CD4-positive, alpha-beta T cell treated with Interleukin-10 for 1 hour (primary cell): ENCODE measurements around the gene CPSF7.
"Not testable (repeated sequence)": the region's sequence is repeated elsewhere in the genome, so short reads cannot be mapped to it uniquely, and the experiment has no call there.

Experiments
- DNase-seq: peaks from one replicate; pipeline ENCODE4 v3.0.0-alpha.2; 2020

Gene CPSF7

DNA sequence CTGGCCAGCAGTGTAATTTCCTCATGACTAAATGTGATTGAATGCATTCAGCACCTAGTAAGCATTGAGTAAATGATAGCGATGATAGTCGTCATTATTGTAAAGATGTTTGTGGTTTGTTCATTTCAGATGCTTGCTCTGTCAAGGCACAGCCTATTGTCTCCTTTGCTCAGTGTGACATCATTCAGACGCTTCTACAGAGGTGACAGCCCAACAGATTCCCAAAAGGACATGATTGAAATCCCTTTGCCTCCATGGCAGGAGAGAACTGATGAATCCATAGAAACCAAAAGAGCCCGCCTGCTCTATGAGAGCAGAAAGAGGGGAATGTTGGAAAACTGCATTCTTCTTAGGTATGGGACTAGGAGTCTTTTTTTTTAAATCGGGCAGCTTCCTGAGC is 7.7 kb upstream of the CPSF7 start:
- no peak for DNase-seq

DNA sequence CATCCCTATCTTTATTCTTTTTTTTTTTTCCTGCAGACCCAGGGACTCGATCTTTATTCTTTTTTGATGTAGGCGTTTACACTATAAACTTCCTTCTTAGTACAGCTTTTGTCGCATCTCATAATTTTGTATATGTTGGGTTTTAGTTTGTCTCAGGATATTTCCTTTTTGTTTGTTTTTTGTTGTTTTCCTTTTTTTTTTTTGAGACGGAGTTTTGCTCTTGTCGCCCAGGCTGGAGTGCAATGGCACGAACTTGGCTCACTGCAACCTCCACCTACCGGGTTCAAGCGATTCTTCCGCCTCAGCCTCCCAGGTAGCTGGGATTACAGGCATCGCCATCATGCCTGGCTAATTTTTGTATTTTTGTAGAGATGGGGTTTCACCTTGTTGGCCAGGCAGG is 1.1 kb upstream of the CPSF7 start:
- DNase-seq = not testable (repeated sequence)

DNA sequence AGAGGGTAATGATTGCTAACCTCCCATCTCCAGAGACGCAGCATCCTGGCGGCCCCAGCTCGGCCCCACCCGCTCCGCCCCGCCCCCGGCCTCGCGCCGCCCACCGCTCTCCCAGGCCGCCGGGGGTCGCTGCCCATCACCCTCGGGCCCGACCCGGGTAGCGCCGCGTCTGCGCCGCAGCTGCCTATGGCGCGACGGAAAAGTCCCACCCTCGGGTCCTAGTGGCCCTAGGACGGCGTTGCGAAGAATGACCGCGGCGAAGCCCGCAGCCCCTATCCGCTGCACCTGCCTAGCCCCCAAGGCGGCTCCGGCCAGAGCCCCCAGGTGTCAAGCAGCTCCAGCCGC is 457 bp downstream of the CPSF7 start:
- DNase-seq = peak; percentile 78

DNA sequence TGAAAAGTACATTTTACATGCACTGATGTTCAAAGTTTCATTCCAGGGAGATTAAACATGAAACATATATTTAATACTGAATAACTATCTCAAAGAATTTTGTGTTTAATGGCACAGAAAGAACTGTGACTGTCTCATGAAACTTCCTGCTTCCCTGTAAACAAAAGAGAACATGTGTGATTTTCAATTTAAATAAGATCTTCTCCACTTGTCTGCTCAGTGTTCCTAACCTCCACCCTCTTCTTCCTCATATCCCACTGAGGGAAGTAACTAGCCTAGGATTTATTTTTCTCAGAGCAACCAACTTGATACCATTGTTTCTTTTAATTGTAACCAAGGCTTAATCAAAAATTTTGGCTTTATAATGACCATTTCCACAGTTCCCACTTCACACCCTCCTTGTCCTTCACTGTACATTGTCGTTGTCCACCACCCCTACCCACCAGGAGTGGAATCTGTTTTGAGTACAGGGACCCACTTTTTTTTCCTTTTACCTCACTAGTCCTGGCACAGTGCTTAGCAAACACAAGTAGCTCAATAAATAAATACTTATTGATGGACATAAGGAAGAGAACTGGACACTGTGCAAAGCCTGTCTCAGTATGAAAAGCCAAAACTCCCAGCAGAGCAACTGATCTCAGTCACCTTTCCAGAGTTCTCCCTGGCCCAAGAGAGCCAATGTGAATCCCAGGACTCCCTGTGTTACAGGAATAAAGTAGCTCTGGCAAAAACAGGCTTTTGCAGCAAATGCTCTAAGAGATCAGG is 4.2 kb downstream of the CPSF7 start:
- DNase-seq = no peak

DNA sequence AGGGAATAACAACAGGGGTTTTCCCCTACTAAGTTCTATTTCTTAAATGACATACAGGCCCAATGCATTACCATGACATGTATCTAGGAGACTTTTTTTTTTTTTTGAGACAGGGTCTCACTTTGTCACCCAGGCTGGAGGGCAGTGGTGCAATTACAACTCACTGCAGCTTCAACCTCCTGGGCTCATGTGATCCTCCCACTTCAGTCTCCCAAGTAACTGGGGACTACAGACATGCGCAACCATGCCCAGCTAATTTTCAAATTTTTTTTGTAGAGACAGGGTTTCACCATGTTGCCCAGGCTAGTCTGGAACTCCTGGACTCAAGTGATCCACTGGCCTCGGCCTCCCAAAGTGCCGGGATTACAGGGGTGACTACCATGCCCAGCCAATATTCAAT is 7.5 kb downstream of the CPSF7 start:
- no peak for DNase-seq

DNA sequence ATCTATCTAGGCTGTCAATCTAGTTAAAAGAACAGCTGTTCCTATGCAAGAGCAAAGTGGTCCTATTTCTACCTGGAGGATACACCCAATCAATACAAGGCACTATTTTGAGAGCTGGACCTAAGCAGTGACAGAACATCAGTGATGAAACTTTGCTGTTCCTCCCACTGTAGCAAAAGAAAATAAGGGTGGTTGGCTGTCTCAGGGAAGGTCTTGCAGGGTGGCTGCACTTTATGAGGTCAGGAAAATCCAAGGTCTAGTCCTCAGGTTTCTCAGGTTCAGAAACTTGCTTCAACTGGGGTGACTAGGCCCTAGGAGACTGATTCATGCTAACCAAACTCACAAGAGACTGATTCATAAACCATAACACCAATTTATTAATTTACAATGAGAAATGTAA is 11.6 kb downstream of the CPSF7 start:
- DNase-seq = no peak

DNA sequence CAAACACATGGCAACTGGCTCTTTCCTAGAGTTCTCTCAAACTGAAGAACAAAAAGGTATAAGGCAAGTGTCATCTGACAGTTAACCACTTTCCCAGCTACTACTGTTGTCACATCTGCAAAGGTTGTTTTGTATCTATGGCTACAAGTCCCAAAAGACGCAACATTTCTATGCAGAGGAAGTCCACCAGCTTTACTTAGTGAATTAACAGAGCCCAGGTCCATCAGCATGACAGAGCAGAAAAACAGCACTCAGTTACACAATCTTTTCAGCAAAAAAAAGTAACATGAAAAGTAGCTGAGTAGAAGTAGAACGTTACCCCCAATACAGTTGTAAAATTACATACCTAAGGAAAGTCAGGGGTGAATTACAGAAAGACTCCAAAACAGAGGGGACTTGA is 12.1 kb downstream of the CPSF7 start:
- DNase-seq = no peak

DNA sequence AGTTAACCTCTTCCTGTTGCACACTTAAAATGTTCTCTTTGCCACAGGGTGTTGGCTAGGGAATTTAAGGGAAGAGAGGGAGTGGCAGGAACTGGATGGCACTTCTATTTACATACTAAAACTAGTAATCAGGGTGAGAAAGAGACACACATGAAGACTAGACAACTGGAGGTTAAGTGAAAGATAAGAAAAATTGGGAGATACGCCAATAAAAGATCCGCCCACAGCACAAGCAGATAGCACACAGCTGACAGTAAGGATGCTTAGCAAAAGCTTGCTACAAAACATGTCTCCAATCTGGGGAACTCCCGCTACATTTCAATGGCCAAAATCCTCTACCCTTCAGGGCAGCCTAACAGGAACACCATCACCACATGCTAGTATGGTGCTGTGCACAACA is 12.8 kb downstream of the CPSF7 start:
- no peak for DNase-seq

DNA sequence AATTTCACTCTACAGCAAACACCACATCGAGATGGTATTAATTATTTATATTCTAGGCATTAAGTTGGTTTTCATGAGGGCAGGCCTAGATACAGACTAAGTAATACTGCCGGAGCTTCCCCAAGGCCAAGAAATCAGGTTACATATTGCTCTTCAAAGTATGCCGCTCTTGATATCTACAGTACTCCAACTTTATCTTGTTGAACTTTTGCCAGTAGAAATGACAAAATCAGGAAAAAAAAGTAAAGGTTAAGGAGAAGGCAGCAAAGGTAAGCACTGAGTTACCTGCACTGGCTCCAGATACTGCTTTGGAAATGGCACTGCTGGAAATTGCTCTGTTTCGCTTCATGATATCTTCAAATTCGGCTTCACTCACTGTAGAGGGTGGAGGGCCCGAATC is 14.4 kb downstream of the CPSF7 start:
- DNase-seq = no peak

DNA sequence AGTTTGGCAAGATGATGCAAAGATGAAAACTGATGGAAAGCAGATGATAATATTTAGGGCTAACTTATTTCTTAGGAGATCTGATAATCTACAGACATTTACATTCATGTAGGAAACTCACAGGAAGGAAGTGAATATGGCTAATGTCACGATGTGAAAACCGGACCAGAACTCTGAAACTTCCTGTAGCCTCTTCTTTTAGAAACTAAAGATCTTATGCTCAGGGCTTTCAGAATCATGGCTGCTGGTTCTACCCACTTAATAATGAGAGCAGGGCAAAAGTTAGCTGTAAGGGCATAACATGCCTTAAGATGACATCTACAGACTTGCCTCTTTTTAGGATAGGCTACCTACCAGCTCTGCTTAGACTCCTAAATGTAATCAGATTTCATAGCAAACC is 15.2 kb downstream of the CPSF7 start:
- DNase-seq = no peak

DNA sequence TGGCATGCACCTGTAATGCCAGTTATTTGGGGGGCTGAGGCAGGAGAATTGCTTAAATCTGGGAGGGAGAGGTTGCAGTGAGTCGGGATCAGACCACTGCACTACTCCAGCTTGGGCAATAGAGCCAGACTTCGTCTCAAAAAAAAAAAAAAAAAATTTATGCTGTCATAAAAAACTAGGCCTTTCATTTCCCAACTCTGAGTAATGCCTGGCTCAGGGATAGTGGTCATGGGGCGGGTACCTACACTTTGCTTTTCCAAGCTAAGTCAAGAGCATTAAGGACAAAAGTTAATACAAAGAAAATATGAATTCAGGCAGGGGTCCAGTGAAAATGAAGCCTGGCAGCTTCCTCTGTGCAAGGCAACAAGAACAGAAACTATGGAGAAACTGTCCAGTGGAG is 16.3 kb downstream of the CPSF7 start:
- DNase-seq = no peak

DNA sequence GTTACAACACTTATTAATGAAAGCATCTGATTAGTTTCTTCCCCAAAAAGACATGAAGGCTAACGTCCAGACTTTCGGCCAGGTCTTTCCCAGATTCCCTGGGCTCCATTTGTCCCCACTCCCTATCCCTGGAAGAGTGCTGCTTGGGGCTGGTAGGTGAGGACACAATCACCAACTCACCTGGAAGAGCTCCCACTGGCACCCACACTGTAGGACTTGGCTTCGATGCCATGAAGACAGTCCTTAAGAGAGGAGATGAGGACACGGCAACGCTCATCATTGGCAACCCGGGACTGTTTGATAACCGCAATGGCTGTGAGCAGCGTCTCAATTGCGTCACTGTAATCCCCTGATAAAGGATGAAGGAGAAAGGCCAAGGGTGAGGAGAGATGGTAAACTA is 18.2 kb downstream of the CPSF7 start:
- DNase-seq = no peak

DNA sequence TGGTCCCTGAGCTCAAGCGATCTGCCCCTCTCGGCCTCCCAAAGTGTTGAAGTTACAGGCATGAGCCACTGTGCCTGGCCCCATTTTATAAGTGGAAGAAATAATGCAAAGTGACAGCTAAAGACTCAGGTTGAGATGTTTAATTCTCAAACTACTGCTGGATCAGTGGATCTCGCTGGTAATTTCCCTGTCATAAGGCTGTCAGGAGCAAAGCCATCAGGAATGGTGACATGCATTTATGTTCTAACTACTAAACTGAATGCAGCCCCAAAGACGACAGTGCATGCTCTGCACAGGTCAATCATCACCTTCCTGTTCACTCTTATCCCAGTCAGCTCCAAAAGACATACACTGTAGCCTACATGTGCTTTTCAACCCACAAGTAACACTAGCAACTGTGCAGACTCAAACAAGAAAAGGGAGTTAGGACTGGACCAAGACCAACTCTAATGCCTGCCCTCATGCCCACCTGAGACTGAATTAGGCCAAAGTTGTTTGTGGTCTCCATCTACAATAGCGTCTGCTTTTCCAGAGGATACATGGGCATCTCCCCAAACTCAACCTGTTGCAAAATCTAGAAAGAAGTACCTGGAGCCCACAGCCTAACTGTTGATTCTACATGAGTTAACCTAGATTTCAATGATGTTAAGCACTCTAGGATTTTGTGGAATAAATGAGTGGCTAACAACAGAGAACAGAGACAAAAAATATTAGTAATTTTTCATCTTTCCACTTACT is 22.6 kb downstream of the CPSF7 start:
- no peak for DNase-seq

DNA sequence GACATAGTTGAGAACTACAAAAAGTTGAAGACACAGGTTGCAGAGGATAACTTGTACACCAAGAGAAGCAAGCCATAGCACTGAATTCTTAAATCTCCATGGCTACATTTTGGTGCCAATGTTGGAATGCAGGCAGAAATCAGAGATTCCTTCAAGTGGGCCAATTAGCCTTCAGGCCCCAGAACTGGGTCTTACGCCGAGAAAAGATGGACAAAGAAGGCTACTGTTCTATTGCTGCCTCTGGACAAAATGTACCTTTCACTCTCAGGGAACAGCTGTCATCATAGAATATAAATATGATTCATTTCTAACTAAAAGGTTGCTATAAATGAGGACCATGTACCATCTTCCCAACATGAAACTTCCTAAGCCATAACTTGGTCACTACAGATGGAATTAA is 23.7 kb downstream of the CPSF7 start:
- DNase-seq = no peak

DNA sequence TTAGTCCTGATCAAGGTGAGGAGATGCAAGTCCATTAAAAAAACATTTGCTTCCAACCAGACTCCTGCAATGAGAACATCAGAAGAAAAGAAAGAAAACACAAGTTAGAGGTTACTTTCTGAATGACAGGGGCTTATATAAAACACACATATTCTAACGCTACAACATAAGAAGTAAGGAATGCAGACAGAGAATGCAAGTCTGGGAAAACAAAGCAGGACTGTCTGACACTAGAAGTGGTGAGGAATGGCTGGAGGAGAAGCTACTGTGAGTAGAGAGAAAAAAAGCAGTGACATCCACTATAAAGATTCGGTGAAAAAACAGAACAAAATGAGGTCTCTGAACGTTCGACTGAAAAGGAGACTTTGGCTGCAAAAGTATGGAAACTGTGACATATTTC is 25.1 kb downstream of the CPSF7 start:
- DNase-seq = no peak

DNA sequence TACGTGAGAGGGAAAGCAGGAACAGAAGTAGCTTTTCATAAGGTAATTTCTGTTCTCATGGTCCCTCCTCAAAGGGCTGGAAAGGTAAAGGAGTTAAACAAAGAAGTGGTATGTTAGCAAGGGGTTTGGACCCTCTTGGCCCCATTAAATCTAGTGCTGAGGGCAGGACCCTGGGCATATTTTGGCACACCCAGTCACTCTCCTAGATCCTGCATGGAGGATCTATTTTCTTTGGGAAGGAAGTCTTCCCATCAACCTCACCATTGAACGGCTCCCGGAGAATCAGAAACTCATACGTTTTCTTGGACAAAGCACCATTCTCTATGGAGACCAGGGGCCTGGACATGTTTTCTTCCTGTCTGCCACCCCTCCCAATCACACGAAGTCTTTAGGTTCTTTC is 25.7 kb downstream of the CPSF7 start:
- DNase-seq = no peak

DNA sequence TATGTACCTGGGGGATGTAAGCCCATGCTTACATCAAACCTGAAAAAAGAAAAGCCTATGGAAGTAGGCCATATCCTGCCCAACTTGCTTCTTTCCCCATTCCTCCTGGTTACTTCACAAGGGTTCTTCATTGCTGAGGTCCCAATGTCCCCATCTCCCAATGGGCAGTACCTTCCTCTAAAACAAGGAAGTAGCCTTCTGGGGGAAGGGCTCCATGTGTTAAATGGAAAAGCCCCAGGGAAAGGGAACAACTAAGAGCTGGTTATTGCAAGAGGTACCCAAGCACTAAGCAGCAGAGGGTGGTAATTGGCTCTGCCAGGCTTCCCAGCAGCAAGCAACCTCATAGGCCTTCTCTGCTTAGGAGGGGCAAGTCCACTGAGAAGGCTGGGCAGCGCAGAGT is 26.1 kb downstream of the CPSF7 start:
- no peak for DNase-seq

DNA sequence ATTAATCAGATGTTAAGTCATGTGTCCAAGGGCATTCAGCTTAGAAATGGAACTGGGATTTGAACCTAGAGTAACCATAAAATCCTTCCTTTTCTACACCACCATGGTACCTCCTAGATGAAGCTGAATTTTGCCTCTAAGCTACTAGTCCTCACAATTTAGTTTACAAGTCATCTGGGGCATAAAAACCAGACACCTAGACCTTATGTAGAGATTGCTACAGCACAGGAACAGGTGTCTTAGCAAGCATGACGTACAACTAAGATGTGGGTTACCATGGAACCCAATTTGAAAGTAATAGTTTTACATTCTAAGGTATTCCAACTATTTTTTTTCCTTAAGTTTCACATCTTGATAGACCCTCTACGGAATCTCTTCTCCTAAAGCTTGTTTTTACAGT is 28.2 kb downstream of the CPSF7 start:
- DNase-seq = no peak

DNA sequence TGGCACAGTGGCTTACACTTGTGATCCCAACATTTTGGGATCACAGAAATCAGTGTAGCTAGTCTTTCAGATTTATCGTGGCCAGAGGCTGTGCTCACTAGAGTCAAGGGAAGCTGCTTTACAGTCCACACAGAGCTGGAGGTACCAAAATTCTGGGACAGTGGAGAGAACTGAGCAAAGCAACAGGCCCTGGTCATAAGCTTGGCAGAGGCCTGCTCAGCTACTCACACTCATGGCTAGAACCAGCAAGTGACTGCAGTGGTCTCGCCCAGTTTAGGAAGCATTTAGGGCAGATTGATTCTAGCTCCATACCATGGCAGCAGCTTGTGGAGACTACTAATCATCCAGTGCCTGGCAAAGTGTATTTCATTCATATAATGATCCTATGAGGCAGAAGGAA is 28.6 kb downstream of the CPSF7 start:
- no peak for DNase-seq

DNA sequence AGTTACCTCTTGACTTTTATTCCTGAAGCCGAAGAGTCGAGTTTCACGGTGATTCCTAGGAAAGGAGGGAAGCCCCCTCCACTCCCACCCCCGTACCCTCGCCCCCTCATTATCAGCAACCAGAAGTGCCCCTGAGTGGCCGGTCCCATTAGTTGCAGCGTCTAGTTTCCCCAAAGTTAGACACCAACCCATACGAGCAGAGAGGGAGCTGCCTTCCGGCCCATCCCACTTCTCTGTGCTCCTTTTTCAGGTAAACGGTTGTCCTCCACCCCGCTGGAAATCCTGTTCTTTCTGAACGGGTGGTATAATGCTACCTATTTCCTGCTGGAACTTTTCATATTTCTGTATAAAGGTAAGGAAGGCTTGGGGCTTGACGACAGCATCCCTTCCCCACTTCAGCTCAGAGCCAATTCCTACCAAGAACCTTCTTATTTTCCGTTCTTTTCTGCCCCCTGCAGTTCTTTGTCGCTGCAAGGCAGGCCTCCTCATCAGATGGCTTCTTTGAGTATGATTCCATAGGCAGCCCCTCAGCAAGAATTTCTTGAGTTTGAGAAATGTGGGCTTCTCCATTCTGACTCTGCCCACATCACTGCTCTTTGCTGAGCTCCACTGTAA is 36.7 kb downstream of the CPSF7 start:
- DNase-seq = peak; percentile 19

DNA sequence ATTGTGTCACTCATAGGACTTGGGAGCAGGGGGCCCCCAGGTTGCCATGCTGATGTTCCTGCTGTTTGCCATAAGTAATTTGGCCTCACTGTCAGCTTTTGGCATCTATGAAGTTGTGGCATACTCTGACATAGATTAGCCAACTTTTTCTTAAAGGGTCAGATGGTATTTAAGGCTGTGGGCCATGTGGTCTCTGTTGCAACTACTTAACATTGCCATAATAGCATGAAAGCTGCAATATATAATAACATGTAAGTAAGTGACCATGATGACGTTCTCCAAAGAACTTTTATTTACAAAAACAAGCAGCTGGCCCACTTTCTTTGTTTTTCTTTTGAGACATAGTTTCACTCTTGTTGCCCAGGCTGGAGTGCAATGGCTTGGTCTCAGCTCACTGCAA is 39.6 kb downstream of the CPSF7 start:
- DNase-seq = no peak

DNA sequence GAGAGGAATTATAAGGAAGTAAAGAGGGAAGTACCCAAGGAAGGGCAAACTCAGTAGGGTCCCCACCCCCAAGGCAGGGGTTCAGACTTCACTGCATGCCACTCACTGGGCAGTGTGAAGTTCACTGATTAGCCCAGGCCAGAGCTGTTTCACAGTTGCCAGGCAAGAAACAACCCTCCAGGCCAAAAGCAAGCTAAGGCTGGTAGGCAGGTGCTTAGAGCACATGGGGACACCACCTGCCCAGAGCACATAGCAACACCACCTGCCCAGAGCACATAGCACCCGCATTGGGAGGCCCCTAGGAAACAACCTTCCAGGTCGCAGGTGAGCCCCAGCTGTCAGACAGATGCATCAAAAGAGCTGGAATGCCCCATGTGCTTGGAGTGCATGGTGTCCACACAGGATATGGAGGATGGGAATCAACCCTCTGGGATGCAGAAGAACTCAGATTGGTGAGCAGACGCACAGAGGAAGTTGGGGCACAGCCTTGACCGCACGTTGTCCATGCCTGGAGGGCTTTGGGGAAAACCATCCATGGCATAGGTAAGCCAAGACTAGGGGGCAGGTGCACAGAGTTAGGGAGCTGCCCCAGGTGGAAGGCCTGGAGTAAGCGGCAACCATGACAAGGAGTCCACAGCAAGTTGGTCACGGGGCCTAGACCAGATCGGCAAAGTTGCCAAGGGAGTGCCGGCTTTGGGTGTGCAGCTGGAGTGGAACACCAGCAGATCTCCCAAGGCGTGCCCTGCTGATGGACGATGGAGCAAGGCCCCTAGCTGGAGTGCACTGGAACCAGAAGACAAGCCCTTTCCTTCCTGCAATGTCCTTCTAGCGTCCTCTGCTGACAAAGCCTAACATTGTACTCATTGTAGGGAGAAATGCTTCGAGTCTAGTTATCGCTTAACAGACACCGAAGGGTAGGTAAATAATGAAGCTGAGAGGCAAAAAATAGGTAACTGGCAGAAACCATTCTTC is 45.2 kb downstream of the CPSF7 start:
- DNase-seq = no peak

DNA sequence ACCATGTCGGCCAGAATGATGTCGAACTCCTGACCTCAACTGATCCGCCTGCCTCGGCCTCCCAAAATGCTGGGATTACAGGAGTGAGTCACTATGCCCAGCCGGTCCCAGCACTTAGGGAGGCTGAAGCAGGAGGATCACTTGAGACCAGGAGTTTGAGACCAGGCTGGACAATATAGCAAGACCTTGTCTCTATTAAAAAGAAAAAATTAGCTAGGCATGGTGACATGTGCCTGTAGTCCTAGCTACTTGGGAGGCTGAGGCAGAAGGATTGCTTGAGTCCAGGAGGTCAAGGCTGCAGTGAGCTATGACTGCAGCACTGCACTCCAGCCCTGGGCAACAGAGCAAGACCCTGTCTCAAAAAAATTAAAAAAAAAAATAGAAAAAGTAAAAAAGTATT is 45.9 kb downstream of the CPSF7 start:
- DNase-seq = not testable (repeated sequence)
